Measurements from ENCODE around the gene SLC6A20.

Gene SLC6A20

GRCh38 chr3:45795882-45796765 lies at the start of gene SLC6A20:
SLC6A20 (minus strand) TSS chr3:45796536; CDS start chr3:45796419, 117 bp downstream.
- DNase-seq, result no peak

DNA sequence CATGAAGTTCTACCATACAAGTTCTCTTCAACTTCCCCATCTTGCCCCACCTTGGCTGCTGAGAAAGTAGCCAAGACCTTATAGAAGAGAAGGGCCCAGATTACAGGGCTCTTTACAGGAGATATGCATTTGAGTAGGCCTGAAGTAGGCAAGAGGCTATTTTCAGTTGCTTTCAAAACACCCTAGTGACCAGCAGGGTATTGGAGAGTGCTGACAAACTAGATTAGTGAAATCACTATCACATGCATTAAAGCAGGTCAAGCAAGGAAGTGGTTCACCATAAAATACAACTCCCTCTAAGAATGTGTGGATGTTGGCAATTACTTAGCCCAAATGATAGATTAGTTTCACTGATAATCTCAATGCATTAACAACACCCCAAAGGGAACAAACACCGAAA lies 48.3 kb upstream of the SLC6A20 start:
- no peak for DNase-seq

GRCh38 chr3:45842851-45843625 lies 46.7 kb upstream of the SLC6A20 start:
- no peak for DNase-seq

DNA sequence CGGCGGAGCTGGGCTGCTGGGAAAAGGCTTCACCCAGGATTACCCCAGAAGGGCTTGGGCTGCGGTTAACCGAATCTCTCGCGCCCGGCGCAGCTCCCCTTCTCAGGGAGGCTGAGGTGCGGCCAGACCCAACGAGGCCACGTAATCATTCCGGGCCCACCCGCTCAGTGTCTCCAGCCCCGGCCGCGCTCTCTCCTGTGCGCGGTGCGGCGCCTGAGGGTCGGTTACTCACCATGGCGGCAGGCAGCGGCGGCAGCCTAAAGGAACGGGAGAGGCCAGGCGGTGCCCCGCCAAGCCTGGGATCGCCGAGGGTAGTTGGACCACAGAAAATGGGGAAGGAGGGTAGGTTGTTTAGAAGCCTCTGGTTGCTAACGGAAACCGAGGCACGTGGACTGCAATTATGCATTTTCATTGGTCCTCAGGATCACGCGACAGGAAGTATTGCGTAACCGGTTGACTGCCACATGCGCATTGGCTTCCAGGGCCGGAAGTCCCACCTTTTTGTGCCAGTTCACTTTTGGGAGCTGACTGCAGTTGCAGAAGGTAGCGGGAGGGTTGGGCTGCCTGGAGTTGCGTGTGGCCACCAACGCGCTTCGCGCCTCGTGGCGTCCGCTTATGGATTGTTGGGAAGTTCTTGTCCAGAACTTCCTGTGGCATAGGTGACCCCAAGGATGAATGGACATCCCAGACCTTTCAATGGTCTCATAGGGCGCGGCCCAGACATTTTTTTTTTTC lies 45.6 kb upstream of the SLC6A20 start, which contains the start of gene LZTFL1:
LZTFL1 (minus strand) TSS at position 363 of the 735 bp plus-strand sequence; CDS start at position 235, 128 bp downstream.
- DNase-seq, result peak; percentile 95

DNA sequence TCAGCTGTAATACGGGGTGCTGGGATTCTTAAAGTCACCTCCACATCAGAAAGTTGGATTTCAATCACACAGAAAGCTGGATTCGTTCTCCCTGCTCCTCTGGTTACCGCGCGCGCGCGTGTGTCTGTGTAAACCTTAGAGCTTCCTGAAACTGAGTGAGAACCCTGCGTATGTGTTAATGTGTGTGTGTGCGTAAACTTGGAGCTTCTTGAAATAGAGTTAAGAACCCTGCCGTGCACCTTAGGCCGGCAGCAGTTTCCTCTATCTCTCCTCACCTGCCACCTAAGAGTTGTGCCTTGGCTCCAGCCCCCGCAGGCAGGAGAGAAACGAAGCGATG lies 45.1 kb upstream of the SLC6A20 start:
- DNase-seq, result peak; percentile 20

- no peak for DNase-seq
These were observed 42.1 kb upstream of the SLC6A20 start for GRCh38 chr3:45838466-45838865.

DNA sequence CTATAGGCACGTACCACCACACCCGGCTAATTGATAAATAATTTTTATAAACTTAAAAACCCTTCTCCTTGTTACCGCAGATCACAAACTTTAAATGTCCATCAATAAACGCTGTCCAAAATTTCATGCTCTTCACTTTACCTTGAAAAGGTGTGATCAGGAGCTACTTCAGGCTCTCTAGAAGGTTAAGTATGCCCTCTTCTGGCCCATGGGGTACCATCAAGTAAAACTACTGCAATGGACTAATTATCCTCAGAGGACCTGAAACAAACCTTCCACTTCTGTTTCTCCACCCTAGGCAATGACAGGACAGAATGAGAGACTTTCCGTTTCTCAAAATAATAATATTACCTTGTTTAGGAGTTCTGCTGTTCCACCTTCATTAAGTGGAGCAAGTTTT lies 36.4 kb upstream of the SLC6A20 start:
- DNase-seq, result no peak

DNA sequence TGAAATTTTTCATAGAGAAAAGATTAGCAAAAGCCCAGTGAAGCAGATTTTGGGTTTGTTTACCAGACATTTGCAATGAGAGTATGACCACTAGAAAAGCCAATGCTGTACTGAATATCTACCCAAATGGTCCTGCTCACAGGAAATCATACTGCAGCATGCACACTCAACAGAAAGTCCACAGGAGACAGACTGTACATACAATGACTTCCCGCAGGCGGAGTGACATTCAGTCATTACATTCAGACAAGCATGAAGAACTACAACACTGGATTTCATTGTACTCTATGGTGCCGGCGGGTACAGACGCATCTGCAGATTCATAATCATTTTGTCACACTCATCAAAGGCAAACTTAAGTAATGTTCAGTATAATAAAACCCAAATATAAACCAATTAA lies 33.8 kb upstream of the SLC6A20 start:
- no peak for DNase-seq

DNA sequence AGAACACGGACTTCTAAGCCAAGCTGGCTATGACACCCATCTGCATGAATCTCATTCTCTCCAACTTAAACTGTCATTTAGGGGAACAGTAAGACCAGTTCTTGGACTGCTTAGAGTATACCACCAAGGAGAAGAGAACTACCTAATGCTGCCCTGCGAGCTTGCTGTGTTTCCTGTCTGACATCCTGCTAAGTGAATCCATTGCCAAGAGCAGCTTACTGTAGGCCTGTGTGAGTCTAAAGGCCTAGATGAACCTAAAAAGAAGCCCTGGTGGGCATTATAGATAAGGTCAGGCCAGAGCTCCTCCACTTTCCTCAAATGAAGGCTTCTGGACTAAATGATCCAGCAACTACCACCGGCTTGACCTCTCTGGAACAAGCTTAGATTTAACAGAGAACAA lies 30.6 kb upstream of the SLC6A20 start:
- DNase-seq, result no peak

GRCh38 chr3:45826321-45826720 lies 30.0 kb upstream of the SLC6A20 start:
- no peak for DNase-seq

DNA sequence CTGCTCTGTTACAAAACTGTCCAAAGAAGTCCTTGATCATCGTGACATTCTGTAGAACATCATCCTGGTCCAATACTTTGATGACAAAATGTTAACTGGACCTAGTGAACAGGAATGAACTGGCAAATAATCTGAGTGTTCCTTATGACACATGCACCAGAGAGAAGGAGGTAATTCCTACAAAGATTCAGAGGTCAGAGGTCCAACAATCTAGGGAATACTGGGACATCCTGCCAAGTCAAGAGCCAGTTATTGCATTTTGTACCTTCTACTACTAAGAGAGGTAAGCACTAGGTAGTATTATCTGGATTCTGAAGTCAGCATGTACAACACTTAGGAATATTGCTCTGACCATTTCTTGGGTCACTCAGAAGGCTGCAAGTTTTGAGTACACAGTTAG lies 24.8 kb upstream of the SLC6A20 start:
- DNase-seq, result no peak

GRCh38 chr3:45819543-45819942 lies 23.2 kb upstream of the SLC6A20 start:
- DNase-seq, result peak; percentile 62

DNA sequence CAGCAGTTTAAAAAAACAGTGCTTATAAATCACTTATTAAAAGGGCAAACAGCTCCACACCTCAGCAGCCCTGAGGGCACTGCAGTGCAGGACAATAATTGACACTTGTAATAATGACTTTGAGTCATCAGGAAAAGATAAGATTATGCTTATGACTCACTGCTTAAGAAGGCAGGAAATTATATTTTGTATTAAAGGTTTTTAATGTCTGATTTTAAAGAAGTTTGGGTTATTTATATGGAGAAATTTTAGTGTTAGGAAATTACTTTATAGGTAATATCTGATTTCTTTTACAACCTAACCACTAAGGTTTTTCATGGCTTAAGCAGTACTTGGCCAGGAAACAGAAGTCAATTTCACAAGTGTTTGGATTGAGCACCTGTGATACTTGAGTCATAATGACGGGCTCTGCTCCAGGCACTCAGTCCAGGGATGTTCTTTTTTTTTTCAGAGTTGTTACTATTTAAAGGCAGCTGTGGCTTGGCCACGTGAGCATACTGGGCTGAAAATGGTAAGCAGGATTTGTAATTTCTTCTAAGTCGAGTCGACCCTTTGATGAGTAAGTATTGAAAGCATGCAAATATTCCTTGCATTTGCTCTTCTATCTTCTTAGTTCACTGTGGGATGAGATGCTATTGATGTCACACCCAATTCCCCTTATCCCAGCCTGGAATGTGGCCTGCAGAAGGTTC lies 21.6 kb upstream of the SLC6A20 start:
- peak; percentile 98 for DNase-seq

DNA sequence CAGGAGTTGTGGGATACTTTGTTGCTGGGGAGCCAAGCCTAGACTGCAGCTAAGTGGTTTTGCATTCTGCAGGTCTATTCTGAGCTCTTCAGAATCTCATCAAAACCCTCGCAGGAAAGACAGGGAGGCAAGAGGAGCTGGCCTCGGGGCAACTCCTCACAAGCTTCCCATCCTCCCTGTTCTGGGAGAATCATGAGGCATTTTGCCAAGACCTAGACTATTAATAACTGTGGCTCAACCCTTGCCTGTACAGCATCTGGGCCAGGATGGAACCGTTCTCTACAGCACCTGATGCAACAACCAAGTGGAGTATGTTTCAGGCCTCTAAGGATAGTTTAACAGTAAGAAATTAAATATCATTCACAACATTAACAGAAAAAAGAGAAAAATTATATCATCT lies 20.2 kb upstream of the SLC6A20 start:
- DNase-seq, result no peak

GRCh38 chr3:45814322-45814721 lies 18.0 kb upstream of the SLC6A20 start:
- DNase-seq, result no peak

- no peak for DNase-seq
These were observed 11.6 kb upstream of the SLC6A20 start for GRCh38 chr3:45807681-45808540.

- DNase-seq, result no peak
These were observed 10.8 kb upstream of the SLC6A20 start for GRCh38 chr3:45807133-45807532.

DNA sequence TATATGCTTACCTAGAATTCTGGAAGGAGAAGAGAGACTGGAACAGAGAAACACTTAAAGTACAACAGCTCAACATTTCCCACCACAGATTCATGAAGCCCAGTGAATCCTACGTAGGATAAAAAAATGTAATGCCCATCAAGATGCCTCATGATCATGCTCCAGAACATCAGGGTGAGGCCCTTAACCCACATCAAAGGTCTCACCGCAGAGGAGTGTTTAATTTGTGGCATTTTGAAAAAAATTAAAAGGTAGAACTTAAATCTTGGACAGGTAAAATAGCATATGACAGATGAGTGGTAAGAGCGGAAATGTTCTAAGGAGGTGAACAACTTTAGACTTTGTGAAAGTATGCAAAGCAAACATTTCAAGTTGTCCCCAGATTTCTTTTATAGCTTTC lies 9.7 kb upstream of the SLC6A20 start:
- no peak for DNase-seq

GRCh38 chr3:45803252-45803935 lies 7.1 kb upstream of the SLC6A20 start:
- no peak for DNase-seq

DNA sequence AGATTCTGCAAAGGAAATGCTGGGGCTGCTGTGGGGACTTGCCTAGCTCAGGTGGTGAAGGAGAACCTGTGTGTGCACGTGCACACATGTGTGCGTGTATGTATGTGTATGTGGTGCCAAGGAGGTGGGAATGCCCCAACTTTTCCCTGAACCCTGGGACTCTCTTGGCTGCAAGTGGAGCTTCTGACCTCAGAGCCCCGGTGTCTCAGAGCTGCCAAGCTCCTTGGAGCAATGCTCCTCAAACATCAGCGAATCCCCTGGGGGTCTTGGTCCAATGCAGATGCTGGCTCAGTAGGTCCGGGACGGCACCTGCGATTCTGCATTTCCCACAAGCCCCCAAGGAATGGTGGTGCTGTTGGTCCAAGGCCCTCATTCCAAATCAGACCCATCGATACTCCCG lies 5.8 kb upstream of the SLC6A20 start:
- no peak for DNase-seq

- DNase-seq, result no peak
These were observed 4.3 kb upstream of the SLC6A20 start for GRCh38 chr3:45800611-45801010.

Data from HCEC 1CT (cell line).